HCT116 (cell line): ENCODE measurements around the gene ZNF91. TPM values are rescaled to one million over a fixed set of nuclear protein-coding genes. Genes with fewer than 3 reads are reported as not detected.

Experiments used
- ATAC-seq: fragments of 200-7000 bp; cut with Tn5 transposase; 2 replicates; pipeline ENCODE4 v1.9.1; 2020; ENCODE audit warnings: mild to moderate bottlenecking, moderate library complexity
- BruUV-seq: library from RNA; stranded (reverse); fragments of 400-500 nt; replicated peaks from 2 replicates; lab custom pipeline; 2021; lab: Mats Ljungman, UMichigan
- CTCF ChIA-PET: fragments of 300-600 bp; sonication (Branson Sonifier 250); formaldehyde crosslinking; loops from one replicate; lab custom pipeline; 2021; ENCODE audit warnings: antibody characterized with exemption; lab: Charles Lee
- POLR2A ChIA-PET: fragments of 300-600, 350-600 bp; sonication (Branson Sonifier 250); formaldehyde crosslinking; loops from one replicate; lab custom pipeline; 2021; ENCODE audit warnings: antibody characterized with exemption; lab: Charles Lee
- RAD21 ChIA-PET, 2 experiments: fragments of 300-600 bp; sonication (Branson Sonifier 250); formaldehyde crosslinking; loops; one replicate each; lab custom pipeline; 2023; ENCODE audit warnings: low total read pairs in 2 of 2; ENCODE audit not compliant: uncharacterized antibody in 2 of 2, unreplicated experiment in 2 of 2, low non-redundant PET in 1 of 2; lab: Charles Lee
- DNase-seq: peaks from one replicate; pipeline ENCODE4 v3.0.0-alpha.2; 2010; ENCODE audit warnings: low read depth, low spot score
- H2AFZ ChIP-seq: fragments of 200-600 bp; shearing (Covaris generic), sonication (generic); 2 replicates; pipeline ENCODE4 v1.6.1; 2017; ENCODE audit warnings: low read depth, mixed run types, mixed read lengths, antibody characterized with exemption, low read length; ENCODE audit not compliant: poor library complexity, severe bottlenecking
- H3K27ac ChIP-seq: 2 replicates; pipeline ENCODE4 v1.5.1; 2012; ENCODE audit warnings: low read depth, low read length
- H3K27me3 ChIP-seq: fragments of 200-600 bp; sonication (generic); 2 replicates; pipeline ENCODE4 v1.6.1; 2016; ENCODE audit warnings: mixed run types, low read length, mixed read lengths; ENCODE audit not compliant: insufficient read depth
- H3K36me3 ChIP-seq, 2 experiments: fragments of 200-500 bp in 1 of 2; fragments of 200-600 bp in 1 of 2; sonication (Bioruptor generic) in 1 of 2; sonication (generic) in 1 of 2; 2 replicates each; pipeline versions ENCODE4 v1.5.1 to v1.6.1; 2014 to 2016; ENCODE audit warnings: low read length in 2 of 2, inconsistent platforms in 1 of 2, mixed read lengths in 1 of 2, mixed run types in 1 of 2; ENCODE audit not compliant: insufficient read depth in 2 of 2, control insufficient read depth in 1 of 2
- H3K4me1 ChIP-seq, 2 experiments: fragments of 200-600 bp in 1 of 2; sonication (generic) in 1 of 2; 2 replicates each; pipeline versions ENCODE4 v1.5.1 to v1.6.1; 2012 to 2017; ENCODE audit warnings: low read length in 2 of 2, inconsistent platforms in 1 of 2, mild to moderate bottlenecking in 1 of 2, mixed read lengths in 1 of 2, mixed run types in 1 of 2, moderate library complexity in 1 of 2; ENCODE audit not compliant: insufficient read depth in 2 of 2, control insufficient read depth in 1 of 2
- H3K4me2 ChIP-seq: fragments of 200-600 bp; sonication (generic); 2 replicates; pipeline ENCODE4 v1.6.1; 2017; ENCODE audit warnings: mixed run types, low read length, mixed read lengths
- H3K4me3 ChIP-seq, 2 experiments: fragments of 200-600 bp in 1 of 2; sonication (generic) in 1 of 2; replicated peaks in 1 of 2; 2 replicates each; pipeline ENCODE4 v1.5.1; 2011 to 2016; ENCODE audit warnings: low read length in 2 of 2, control low read depth in 1 of 2, low read depth in 1 of 2, mild to moderate bottlenecking in 1 of 2, mixed read lengths in 1 of 2, mixed run types in 1 of 2
- H3K79me2 ChIP-seq: fragments of 200-600 bp; sonication (generic); 2 replicates; pipeline ENCODE4 v1.6.1; 2017; ENCODE audit warnings: mild to moderate bottlenecking, mixed run types, low read length, moderate library complexity, mixed read lengths; ENCODE audit not compliant: insufficient read depth
- H3K9ac ChIP-seq: fragments of 200-600 bp; sonication (generic); 2 replicates; pipeline ENCODE4 v1.6.1; 2016; ENCODE audit warnings: low read length, mixed read lengths
- H3K9me2 ChIP-seq: fragments of 200-600 bp; sonication (generic), shearing (Covaris generic); 2 replicates; pipeline ENCODE4 v1.6.1; 2017; ENCODE audit warnings: mixed run types, mild to moderate bottlenecking, moderate library complexity; ENCODE audit not compliant: insufficient read depth
- H3K9me3 ChIP-seq, 2 experiments: fragments of 200-500 bp in 1 of 2; fragments of 200-600 bp in 1 of 2; sonication (Bioruptor generic) in 1 of 2; sonication (generic) in 1 of 2; 2 replicates each; pipeline ENCODE4 v1.6.1; 2014 to 2017; ENCODE audit warnings: low read length in 2 of 2, mixed read lengths in 2 of 2, inconsistent platforms in 1 of 2, low read depth in 1 of 2, mild to moderate bottlenecking in 1 of 2, mixed run types in 1 of 2, moderate library complexity in 1 of 2; ENCODE audit not compliant: control insufficient read depth in 1 of 2, insufficient read depth in 1 of 2
- H4K20me1 ChIP-seq: fragments of 200-600 bp; sonication (generic), shearing (Covaris generic); 2 replicates; pipeline ENCODE4 v1.6.1; 2017; ENCODE audit warnings: mixed run types, mild to moderate bottlenecking, moderate library complexity; ENCODE audit not compliant: insufficient read depth
- CEBPB ChIP-seq: IDR thresholded peaks from 2 replicates; pipeline ENCODE4 v1.6.1; 2012; ENCODE audit warnings: low read depth
- EGR1 ChIP-seq: IDR thresholded peaks from 2 replicates; pipeline ENCODE4 v1.6.1; 2012; ENCODE audit warnings: low read depth
- EZH2 ChIP-seq: fragments of 200-600 bp; sonication (generic); IDR thresholded peaks from 2 replicates; pipeline ENCODE4 v1.6.1; 2017; ENCODE audit warnings: antibody characterized with exemption, mixed run types
- FOSL1 ChIP-seq: IDR thresholded peaks from 2 replicates; pipeline ENCODE4 v1.6.1; 2012; ENCODE audit warnings: low read depth
- JUND ChIP-seq: IDR thresholded peaks from 2 replicates; pipeline ENCODE4 v1.6.1; 2012
- MAX ChIP-seq: IDR thresholded peaks from 2 replicates; pipeline ENCODE4 v1.6.1; 2012
- POLR2A ChIP-seq: IDR thresholded peaks from 2 replicates; pipeline ENCODE4 v1.7.0; 2011; ENCODE audit warnings: borderline replicate concordance; ENCODE audit not compliant: insufficient read depth, insufficient read length; ENCODE audit errors: extremely low read depth
- POLR2AphosphoS5 ChIP-seq: IDR thresholded peaks from 2 replicates; pipeline ENCODE4 v1.6.1; 2011; ENCODE audit warnings: mild to moderate bottlenecking, low read depth, low read length, moderate library complexity
- RAD21 ChIP-seq: IDR thresholded peaks from 2 replicates; pipeline ENCODE4 v1.6.1; 2012; ENCODE audit warnings: low read depth, mild to moderate bottlenecking
- SRF ChIP-seq: IDR thresholded peaks from 2 replicates; pipeline ENCODE4 v1.6.1; 2012; ENCODE audit warnings: low read depth
- TCF7L2 ChIP-seq: IDR thresholded peaks from 2 replicates; pipeline ENCODE4 v1.7.0; 2011; ENCODE audit warnings: borderline replicate concordance, inconsistent platforms; ENCODE audit not compliant: insufficient read depth, insufficient read length; ENCODE audit errors: extremely low read depth
- YY1 ChIP-seq: IDR thresholded peaks from 2 replicates; pipeline ENCODE4 v1.6.1; 2011; ENCODE audit warnings: low read length, low read depth, moderate library complexity, mild to moderate bottlenecking; ENCODE audit not compliant: insufficient replicate concordance; ENCODE audit errors: extremely low read depth
- ZFX ChIP-seq: fragments of 450-650 bp; IDR thresholded peaks from 2 replicates; pipeline ENCODE4 v1.6.1; 2017
- intact Hi-C: fragments of 100-400 bp; cut with micrococcal nuclease; formaldehyde crosslinking; loops from 2 replicates; pipeline ENCODE4 v1.10.0; 2022
- total RNA-seq: library from RNA; stranded (reverse); gene quantifications from one replicate; pipeline ENCODE4 v1.2.1, GENCODE V29; 2021; ENCODE audit not compliant: unreplicated experiment
- TF ChIP-seq, protein P1 (sequence below): IDR thresholded peaks from 2 replicates; pipeline ENCODE4 v1.6.1; 2012; ENCODE audit warnings: low read depth
- TF ChIP-seq, protein P2 (sequence below), 3 experiments: fragments of 200-600 bp in 1 of 3; sonication (generic) in 1 of 3; IDR thresholded peaks in 2 of 3; conservative IDR thresholded peaks in 1 of 3; 2 replicates each; pipeline ENCODE4 v1.5.1; 2012 to 2017; ENCODE audit warnings: low read depth in 2 of 3, low read length in 2 of 3, antibody characterized with exemption in 1 of 3, borderline replicate concordance in 1 of 3, control low read depth in 1 of 3, mild to moderate bottlenecking in 1 of 3, mixed read lengths in 1 of 3, mixed run types in 1 of 3, moderate library complexity in 1 of 3; ENCODE audit not compliant: insufficient read depth in 1 of 3

ZNF91 gene
- total RNA-seq, 1 experiment from 2014 or later, result 12.3 TPM

DNA sequence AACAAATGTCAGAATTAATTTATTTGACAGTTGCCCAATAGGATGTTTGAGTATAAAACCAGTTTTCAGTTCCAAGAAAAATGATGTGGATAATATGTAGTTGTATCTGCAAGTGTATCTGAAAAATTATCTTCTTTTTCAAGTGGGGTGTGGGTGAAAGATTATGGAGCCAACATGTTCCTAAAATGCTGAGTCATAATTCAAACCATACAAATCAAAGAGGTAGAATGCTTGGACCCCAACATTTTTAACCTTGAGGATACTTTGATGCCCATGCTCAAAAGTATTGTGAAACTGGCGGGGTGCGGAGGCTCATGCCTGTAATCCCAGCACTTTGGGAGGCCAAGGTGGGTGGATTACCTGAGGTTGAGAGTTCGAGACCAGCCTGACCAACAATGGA is 91.0 kb downstream of the ZNF91 start:
- BruUV-seq, result no TSS peak
- RAD21 ChIA-PET, result no interaction called here

DNA sequence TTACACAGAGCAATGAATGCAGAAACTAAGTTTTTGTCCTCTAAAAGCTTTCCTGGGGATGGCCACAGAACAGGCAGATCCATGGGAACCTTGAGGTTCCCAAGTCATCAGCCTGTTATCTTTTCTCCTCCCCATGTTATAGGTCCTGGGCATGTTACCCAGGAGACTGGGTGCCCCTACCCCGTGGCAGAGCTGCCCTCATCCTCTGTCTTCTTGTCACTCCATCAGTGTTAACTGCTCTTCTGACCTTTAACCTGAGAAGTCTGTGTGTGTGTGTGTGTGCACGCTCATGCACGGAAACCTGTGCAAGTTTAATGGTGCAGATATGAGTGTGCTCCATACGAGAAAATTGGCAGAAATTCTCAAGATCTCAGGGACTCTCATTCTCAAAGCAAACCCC is 101.1 kb downstream of the ZNF91 start:
- no peaks in the 10 kb centered on the region for H3K4me1 ChIP-seq
- no peaks in the 10 kb centered on the region for H3K9me2 ChIP-seq
- H4K20me1 ChIP-seq, result no peaks in the 10 kb centered on the region
- peaks cover 0 to 11% of the 10 kb centered on the region in 2 experiments; a peak in 1 of 4 replicates for H3K9me3 ChIP-seq
- no peak overlapping the region for H3K27ac ChIP-seq
- ChIA-PET CTCF (no interaction called here), RAD21 (no interaction called here), POLR2A (no interaction called here)
- H3K27me3 ChIP-seq, result no peaks in the 10 kb centered on the region
- BruUV-seq, result no TSS peak
- no peak overlapping the region for H2AFZ ChIP-seq
- no peak overlapping the region for H3K4me3 ChIP-seq
- DNase-seq (no peak), ATAC-seq (no peak)
- H3K36me3 ChIP-seq, result no peaks in the 10 kb centered on the region
- no peaks in the 10 kb centered on the region for H3K79me2 ChIP-seq
- intact Hi-C loops, result no loop called here
- H3K4me2 ChIP-seq, result no peak overlapping the region
- no peak overlapping the region for H3K9ac ChIP-seq
- no peak for TF ChIP-seq TCF7L2
- TF ChIP-seq ZFX, result no peak
- TF ChIP-seq RAD21, result no peak
- no peak for TF ChIP-seq EGR1
- no peak for TF ChIP-seq CEBPB
- TF ChIP-seq POLR2A, result no peak
- TF ChIP-seq, protein P1, sequence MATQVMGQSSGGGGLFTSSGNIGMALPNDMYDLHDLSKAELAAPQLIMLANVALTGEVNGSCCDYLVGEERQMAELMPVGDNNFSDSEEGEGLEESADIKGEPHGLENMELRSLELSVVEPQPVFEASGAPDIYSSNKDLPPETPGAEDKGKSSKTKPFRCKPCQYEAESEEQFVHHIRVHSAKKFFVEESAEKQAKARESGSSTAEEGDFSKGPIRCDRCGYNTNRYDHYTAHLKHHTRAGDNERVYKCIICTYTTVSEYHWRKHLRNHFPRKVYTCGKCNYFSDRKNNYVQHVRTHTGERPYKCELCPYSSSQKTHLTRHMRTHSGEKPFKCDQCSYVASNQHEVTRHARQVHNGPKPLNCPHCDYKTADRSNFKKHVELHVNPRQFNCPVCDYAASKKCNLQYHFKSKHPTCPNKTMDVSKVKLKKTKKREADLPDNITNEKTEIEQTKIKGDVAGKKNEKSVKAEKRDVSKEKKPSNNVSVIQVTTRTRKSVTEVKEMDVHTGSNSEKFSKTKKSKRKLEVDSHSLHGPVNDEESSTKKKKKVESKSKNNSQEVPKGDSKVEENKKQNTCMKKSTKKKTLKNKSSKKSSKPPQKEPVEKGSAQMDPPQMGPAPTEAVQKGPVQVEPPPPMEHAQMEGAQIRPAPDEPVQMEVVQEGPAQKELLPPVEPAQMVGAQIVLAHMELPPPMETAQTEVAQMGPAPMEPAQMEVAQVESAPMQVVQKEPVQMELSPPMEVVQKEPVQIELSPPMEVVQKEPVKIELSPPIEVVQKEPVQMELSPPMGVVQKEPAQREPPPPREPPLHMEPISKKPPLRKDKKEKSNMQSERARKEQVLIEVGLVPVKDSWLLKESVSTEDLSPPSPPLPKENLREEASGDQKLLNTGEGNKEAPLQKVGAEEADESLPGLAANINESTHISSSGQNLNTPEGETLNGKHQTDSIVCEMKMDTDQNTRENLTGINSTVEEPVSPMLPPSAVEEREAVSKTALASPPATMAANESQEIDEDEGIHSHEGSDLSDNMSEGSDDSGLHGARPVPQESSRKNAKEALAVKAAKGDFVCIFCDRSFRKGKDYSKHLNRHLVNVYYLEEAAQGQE, result no peak
- no peak for TF ChIP-seq YY1
- TF ChIP-seq FOSL1, result no peak
- TF ChIP-seq SRF, result no peak

More for the DNA sequence above, 91.0 kb downstream of the ZNF91 start:
- H3K9me2 ChIP-seq, result no peaks in the 10 kb centered on the region
- no peak overlapping the region for H2AFZ ChIP-seq
- H3K4me1 ChIP-seq, result no peaks in the 10 kb centered on the region
- H3K27ac ChIP-seq, result no peak overlapping the region
- no peaks in the 10 kb centered on the region for H3K79me2 ChIP-seq
- TF ChIP-seq EZH2, result no peak
- TF ChIP-seq YY1, result no peak
- TF ChIP-seq, protein P2, sequence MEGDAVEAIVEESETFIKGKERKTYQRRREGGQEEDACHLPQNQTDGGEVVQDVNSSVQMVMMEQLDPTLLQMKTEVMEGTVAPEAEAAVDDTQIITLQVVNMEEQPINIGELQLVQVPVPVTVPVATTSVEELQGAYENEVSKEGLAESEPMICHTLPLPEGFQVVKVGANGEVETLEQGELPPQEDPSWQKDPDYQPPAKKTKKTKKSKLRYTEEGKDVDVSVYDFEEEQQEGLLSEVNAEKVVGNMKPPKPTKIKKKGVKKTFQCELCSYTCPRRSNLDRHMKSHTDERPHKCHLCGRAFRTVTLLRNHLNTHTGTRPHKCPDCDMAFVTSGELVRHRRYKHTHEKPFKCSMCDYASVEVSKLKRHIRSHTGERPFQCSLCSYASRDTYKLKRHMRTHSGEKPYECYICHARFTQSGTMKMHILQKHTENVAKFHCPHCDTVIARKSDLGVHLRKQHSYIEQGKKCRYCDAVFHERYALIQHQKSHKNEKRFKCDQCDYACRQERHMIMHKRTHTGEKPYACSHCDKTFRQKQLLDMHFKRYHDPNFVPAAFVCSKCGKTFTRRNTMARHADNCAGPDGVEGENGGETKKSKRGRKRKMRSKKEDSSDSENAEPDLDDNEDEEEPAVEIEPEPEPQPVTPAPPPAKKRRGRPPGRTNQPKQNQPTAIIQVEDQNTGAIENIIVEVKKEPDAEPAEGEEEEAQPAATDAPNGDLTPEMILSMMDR (IDR thresholded peaks at IDR 0.05 in 2 of 3, conservative IDR thresholded peaks at IDR 0.05 in 1 of 3; ENCODE audit: borderline replicate concordance in 1 of 3, insufficient read depth in 1 of 3, low read depth in 2 of 3, low read length in 2 of 3), result no peak
- TF ChIP-seq POLR2AphosphoS5, result no peak
- no peak for TF ChIP-seq ZFX
- TF ChIP-seq JUND, result no peak
- TF ChIP-seq MAX, result no peak
- ATAC-seq, result no peak
- peaks cover 3 to 31% of the 10 kb centered on the region in 2 experiments; a peak in 2 of 4 replicates for H3K9me3 ChIP-seq
- no peak overlapping the region for H3K9ac ChIP-seq
- no peak for DNase-seq
- intact Hi-C loops, result no loop called here
- no peaks in the 10 kb centered on the region for H3K36me3 ChIP-seq
- no peak overlapping the region for H3K4me3 ChIP-seq
- H3K27me3 ChIP-seq, result no peaks in the 10 kb centered on the region
- H4K20me1 ChIP-seq, result no peaks in the 10 kb centered on the region
- POLR2A ChIA-PET, result no interaction called here
- no peak overlapping the region for H3K4me2 ChIP-seq
- CTCF ChIA-PET, result no interaction called here
